HG03520 (cell line): ENCODE data around the gene CARHSP1.
"Not testable (repeated sequence)": the region's sequence is repeated elsewhere in the genome, so short reads cannot be mapped to it uniquely, and the experiment has no call there.

Experiments used
- ATAC-seq: cut with Tn5 transposase; IDR thresholded peaks from one replicate; pipeline ENCODE4 v1.9.1; 2021; ENCODE audit warnings: mild to moderate bottlenecking, moderate library complexity; ENCODE audit not compliant: unreplicated experiment

The CARHSP1 gene

GRCh38 chr16:8836797-8837196 lies 32.0 kb downstream of the CARHSP1 start:
- not testable (repeated sequence) for ATAC-seq

- ATAC-seq, result no peak
These were observed 36.1 kb downstream of the CARHSP1 start for GRCh38 chr16:8832717-8833105.

- ATAC-seq, result no peak
These were observed 36.7 kb downstream of the CARHSP1 start for GRCh38 chr16:8831871-8832716.

GRCh38 chr16:8831450-8831849 lies 37.4 kb downstream of the CARHSP1 start:
- no peak for ATAC-seq

- no peak for ATAC-seq
These were observed 40.2 kb downstream of the CARHSP1 start for GRCh38 chr16:8828541-8829165.

- ATAC-seq, result no peak
These were observed 42.4 kb downstream of the CARHSP1 start for GRCh38 chr16:8826278-8826879.

GRCh38 chr16:8822403-8822802 lies 46.4 kb downstream of the CARHSP1 start:
- no peak for ATAC-seq

- no peak for ATAC-seq
These were observed 49.3 kb downstream of the CARHSP1 start for GRCh38 chr16:8819411-8820034.

- ATAC-seq, result peak; percentile 67
These were observed 50.1 kb downstream of the CARHSP1 start for GRCh38 chr16:8818504-8819270.

GRCh38 chr16:8816967-8817655 lies 51.7 kb downstream of the CARHSP1 start:
- ATAC-seq, result no peak

GRCh38 chr16:8814095-8814806 lies 54.6 kb downstream of the CARHSP1 start:
- no peak for ATAC-seq

GRCh38 chr16:8812162-8812843 lies 56.5 kb downstream of the CARHSP1 start:
- ATAC-seq, result no peak

GRCh38 chr16:8808613-8809353 lies 60.0 kb downstream of the CARHSP1 start:
- ATAC-seq, result no peak

- ATAC-seq, result no peak
These were observed 60.8 kb downstream of the CARHSP1 start for GRCh38 chr16:8808009-8808408.

GRCh38 chr16:8807189-8807588 lies 61.6 kb downstream of the CARHSP1 start:
- ATAC-seq, result no peak

- no peak for ATAC-seq
These were observed 62.4 kb downstream of the CARHSP1 start for GRCh38 chr16:8806272-8806983.

GRCh38 chr16:8804313-8804712 lies 64.5 kb downstream of the CARHSP1 start:
- no peak for ATAC-seq

- not testable (repeated sequence) for ATAC-seq
These were observed 65.1 kb downstream of the CARHSP1 start for GRCh38 chr16:8803733-8804132.
